H7 (cell line): Measurements from ENCODE around the gene SEM1. TPM values are rescaled to one million over a fixed set of nuclear protein-coding genes. Genes with fewer than 3 reads are reported as not detected.
"Not testable (repeated sequence)": the region's sequence is repeated elsewhere in the genome, so short reads cannot be mapped to it uniquely, and the experiment has no call there.

Experiments
- DNase-seq: peaks from one replicate; pipeline ENCODE4 v3.0.0; 2012
- H3K27me3 ChIP-seq: 2 replicates; pipeline ENCODE4 v1.6.0; 2011; ENCODE audit warnings: mild to moderate bottlenecking, low read length; ENCODE audit not compliant: control insufficient read depth, insufficient read depth
- H3K36me3 ChIP-seq: replicated peaks from 2 replicates; pipeline ENCODE4 v1.5.1; 2011; ENCODE audit warnings: low read length; ENCODE audit not compliant: control insufficient read depth, insufficient read depth
- H3K4me3 ChIP-seq: 2 replicates; pipeline ENCODE4 v1.5.1; 2011; ENCODE audit warnings: low read depth, mild to moderate bottlenecking, control low read depth, low read length, moderate library complexity; ENCODE audit not compliant: insufficient read depth
- total RNA-seq: library from RNA; depleted of rRNA; stranded (reverse); fragments of >200 nt; shearing (Covaris generic); gene quantifications from 2 replicates; pipeline ENCODE4 v1.2.3, GENCODE V29; 2014

The SEM1 gene
- total RNA-seq, 1 experiment from 2014 or later = 54.0 TPM

GRCh38 chr7:96719164-96719563 lies 9.5 kb upstream of the SEM1 start:
- DNase-seq = peak; percentile 27
- no peak overlapping the region for H3K4me3 ChIP-seq
- no peaks in the 10 kb centered on the region for H3K36me3 ChIP-seq
- no peaks in the 10 kb centered on the region for H3K27me3 ChIP-seq

GRCh38 chr7:96718107-96719003 lies 8.7 kb upstream of the SEM1 start:
- H3K4me3 ChIP-seq = no peak overlapping the region
- H3K27me3 ChIP-seq = no peaks in the 10 kb centered on the region
- DNase-seq = no peak
- no peaks in the 10 kb centered on the region for H3K36me3 ChIP-seq

- H3K36me3 ChIP-seq = no peaks in the 10 kb centered on the region
- H3K27me3 ChIP-seq = no peaks in the 10 kb centered on the region
- no peak overlapping the region for H3K4me3 ChIP-seq
- no peak for DNase-seq
These were observed 3.4 kb upstream of the SEM1 start for GRCh38 chr7:96713037-96713436.

GRCh38 chr7:96710544-96710943 lies 898 bp upstream of the SEM1 start:
- no peaks in the 10 kb centered on the region for H3K36me3 ChIP-seq
- DNase-seq = no peak
- H3K4me3 ChIP-seq = no peak overlapping the region
- no peaks in the 10 kb centered on the region for H3K27me3 ChIP-seq

- no peak for DNase-seq
These were observed 774 bp downstream of the SEM1 start for GRCh38 chr7:96708872-96709271.

GRCh38 chr7:96707901-96708774 lies 1.5 kb downstream of the SEM1 start:
- no peaks in the 10 kb centered on the region for H3K36me3 ChIP-seq
- no peak for DNase-seq
- no peak overlapping the region for H3K4me3 ChIP-seq
- no peaks in the 10 kb centered on the region for H3K27me3 ChIP-seq

More at GRCh38 chr7:96708872-96709271, 774 bp downstream of the SEM1 start:
- Histone ChIP-seq H3K27me3 (no peaks in the 10 kb centered on the region), H3K4me3 (peak overlapping the region; percentile 84), H3K36me3 (no peaks in the 10 kb centered on the region)

- Histone ChIP-seq H3K36me3 (no peaks in the 10 kb centered on the region), H3K27me3 (no peaks in the 10 kb centered on the region), H3K4me3 (no peak overlapping the region)
- no peak for DNase-seq
These were observed 8.4 kb downstream of the SEM1 start for GRCh38 chr7:96701258-96701657.

GRCh38 chr7:96700516-96700915 lies 9.1 kb downstream of the SEM1 start:
- DNase-seq = no peak
- no peak overlapping the region for H3K4me3 ChIP-seq
- no peaks in the 10 kb centered on the region for H3K36me3 ChIP-seq
- no peaks in the 10 kb centered on the region for H3K27me3 ChIP-seq

- no peaks in the 10 kb centered on the region for H3K27me3 ChIP-seq
- no peak for DNase-seq
- H3K36me3 ChIP-seq = no peaks in the 10 kb centered on the region
- H3K4me3 ChIP-seq = no peak overlapping the region
These were observed 10.3 kb downstream of the SEM1 start for GRCh38 chr7:96699219-96699871.

- not testable (repeated sequence) for H3K36me3 ChIP-seq, DNase-seq
These were observed 11.2 kb downstream of the SEM1 start for GRCh38 chr7:96698449-96698848.

GRCh38 chr7:96697822-96698221 lies 11.8 kb downstream of the SEM1 start:
- DNase-seq = no peak
- H3K4me3 ChIP-seq = no peak overlapping the region
- no peaks in the 10 kb centered on the region for H3K27me3 ChIP-seq
- H3K36me3 ChIP-seq = peaks cover 2% of the 10 kb centered on the region

More at GRCh38 chr7:96698449-96698848, 11.2 kb downstream of the SEM1 start:
- H3K27me3 ChIP-seq, H3K4me3 ChIP-seq: not testable (repeated sequence)

GRCh38 chr7:96695581-96695980 lies 14.1 kb downstream of the SEM1 start:
- no peak for DNase-seq
- H3K4me3 ChIP-seq = no peak overlapping the region
- peaks cover 2% of the 10 kb centered on the region for H3K36me3 ChIP-seq
- no peaks in the 10 kb centered on the region for H3K27me3 ChIP-seq

- H3K4me3 ChIP-seq = no peak overlapping the region
- H3K27me3 ChIP-seq = no peaks in the 10 kb centered on the region
- H3K36me3 ChIP-seq = peaks cover 2% of the 10 kb centered on the region
- no peak for DNase-seq
These were observed 15.6 kb downstream of the SEM1 start for GRCh38 chr7:96694082-96694481.

GRCh38 chr7:96691702-96692101 lies 17.9 kb downstream of the SEM1 start:
- Histone ChIP-seq H3K27me3 (no peaks in the 10 kb centered on the region), H3K4me3 (no peak overlapping the region), H3K36me3 (peaks cover 2% of the 10 kb centered on the region)
- DNase-seq = no peak
